Heart right ventricle (tissue), 16 donors: ENCODE results near the gene SERINC2. TPM values are rescaled to one million over a fixed set of nuclear protein-coding genes. Genes with fewer than 3 reads are reported as not detected.
A peak's percentile ranks its signal among the peaks of the same experiment; 100 is the strongest.

Source experiments
- ATAC-seq, 8 donors: fragments of 200-7000 bp; cut with Tn5 transposase; one replicate each; pipeline ENCODE4 v1.9.1; 2020; ENCODE audit warnings: mild to moderate bottlenecking in 8 of 8, moderate library complexity in 8 of 8, moderate number of reproducible peaks in 1 of 8
- DNase-seq, 2 donors: peaks; one replicate each; pipeline ENCODE4 v3.0.0-alpha.2; 2020
- H3K27ac ChIP-seq, 10 donors: fragments of 200-600 bp; sonication (generic) in 2 of 10; one replicate each; pipeline versions ENCODE4 v1.5.0 to v1.8.0; 2020 to 2022; ENCODE audit warnings: mild to moderate bottlenecking in 3 of 10
- H3K27me3 ChIP-seq, 7 donors: fragments of 200-600 bp; one replicate each; pipeline ENCODE4 v1.8.0; 2021 to 2022; ENCODE audit warnings: mild to moderate bottlenecking in 2 of 7
- H3K36me3 ChIP-seq, 9 donors: fragments of 200-600 bp; sonication (generic) in 1 of 9; one replicate each; pipeline versions ENCODE4 v1.5.0 to v1.8.0; 2020 to 2022; ENCODE audit warnings: mild to moderate bottlenecking in 2 of 9
- H3K4me1 ChIP-seq, 9 donors: fragments of 200-600 bp; sonication (generic) in 1 of 9; one replicate each; pipeline versions ENCODE4 v1.5.0 to v1.8.0; 2020 to 2022; ENCODE audit warnings: mild to moderate bottlenecking in 4 of 9
- H3K4me3 ChIP-seq, 10 donors: fragments of 200-600 bp; sonication (generic) in 2 of 10; one replicate each; pipeline versions ENCODE4 v1.5.0 to v1.8.0; 2020 to 2022; ENCODE audit warnings: mild to moderate bottlenecking in 7 of 10, moderate library complexity in 2 of 10
- H3K9me3 ChIP-seq, 11 donors: fragments of 200-600 bp in 10 of 11; sonication (generic) in 2 of 11; one replicate each; pipeline versions ENCODE4 v1.5.0 to v1.8.0; 2013 to 2022; ENCODE audit warnings: mild to moderate bottlenecking in 2 of 11, control low read depth in 1 of 11, moderate library complexity in 1 of 11
- WGBS, 2 donors: extraction: QIAGEN DNeasy Blood & Tissue Kit; methylation state at CpG; one replicate each; pipeline ENCODE4 v1.1.7; 2013; ENCODE audit warnings: inconsistent platforms in 1 of 2; 5-methylcytosine and 5-hydroxymethylcytosine counted together
- intact Hi-C, 10 donors: fragments of 100-400 bp; cut with DNase I; formaldehyde crosslinking; loops; one replicate each; pipeline versions ENCODE4 v1.11.1 to v1.14.2; 2022
- polyA plus RNA-seq, 2 donors: library from polyadenylated mRNA; stranded (reverse); fragments of 200-250 nt; gene quantifications; one replicate each; pipeline ENCODE4 v1.2.3, GENCODE V29; 2013
- total RNA-seq, 10 donors: library from RNA; stranded (reverse); fragmentation: NEBNext Ultra II Directional in 3 of 10; extraction: Animal tissue kit (Norgen Biotek cat#: 25700) in 3 of 10; gene quantifications; one replicate each; pipeline versions ENCODE4 v1.2.1 to v1.2.4, GENCODE V29; 2021 to 2023
- TF ChIP-seq, protein P1 (sequence below), 9 donors: fragments of 200-600 bp; sonication (generic) in 2 of 9; IDR thresholded peaks; one replicate each; pipeline versions ENCODE4 v1.5.0 to v1.8.0; 2021 to 2022; ENCODE audit warnings: antibody characterized with exemption in 9 of 9, mild to moderate bottlenecking in 5 of 9, moderate library complexity in 1 of 9
- donor health status: Arrhythmogenic right ventricular cardiomyopathy.
- donor health status: ischemic (EF 13 %, LVEDD 7.1; RV severe dilation, severe dysfunction).
- donor health status: healthy with polysubstance abuse.
- donor health status: DM: no; HTN: yes; CAD: no.
- donor health status: DM: no; HTN: no; CAD: no.
- donor health status: ischemic (EF 25% LVEDD 6.9; RV normal size, moderate dysfunction).
- donor health status: ischemic (EF 25% LVEDD 5.7; RV mildly dilated, moderate dysfunction).
- donor health status: healthy.
- donor health status: DM: yes; HTN: yes; CAD: no.
- donor health status: Ischemic cardiomyopathy.
- donor health status: ischemic (EF 35%, LVEDD 5.7; RV mildly dilated, moderate dysfunction).
- donor health status: nonischemic (EF 11% LVEDD 7.7; RV severe dilation, severe dysfunction).
- donor health status: DM: yes; HTN: yes; CAD: no.
- donor health status: PGD.
- donor health status: ischemic (EF 29% LVEDD 5.4; RV normal size, mild dysfunction).
- donor health status: nonischemic (EF 23%, LVEDD 6.1; RV moderate dilation, normal function).

SERINC2 gene
- total and polyA plus RNA-seq, 12 donors = 0.71 to 7.6 (median 1.9) TPM

DNA sequence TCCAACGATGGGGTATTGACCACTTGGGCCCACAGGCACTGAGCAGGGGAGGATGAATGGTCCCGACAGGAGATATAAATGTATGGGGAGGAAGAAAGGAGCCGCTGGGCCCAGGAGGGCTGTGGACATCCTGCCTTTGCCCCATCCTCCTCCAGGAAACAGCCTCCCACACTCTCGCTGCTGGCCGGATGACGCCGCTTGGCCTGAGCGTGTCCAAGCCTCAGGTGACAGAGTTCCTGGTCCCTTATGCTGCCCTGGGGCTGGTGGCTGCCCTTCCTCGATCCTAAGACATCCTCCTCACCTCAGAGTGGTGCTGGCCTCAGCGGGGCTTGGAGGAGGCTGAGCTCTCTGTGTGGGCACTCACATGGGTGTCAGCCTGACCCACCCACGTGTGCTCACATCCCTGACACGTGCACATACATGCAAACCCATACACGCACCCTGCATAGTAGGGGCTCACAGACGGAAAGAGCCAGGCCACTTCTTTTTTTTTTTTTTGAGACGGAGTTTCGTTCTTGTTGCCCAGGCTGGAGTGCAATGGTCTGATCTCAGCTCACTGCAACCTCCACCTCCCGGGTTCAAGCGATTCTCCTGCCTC, 5.9 kb upstream of the SERINC2 start:
- WGBS, 2 donors = 65 to 72% methylated on average over 18 of the region's 18 CpGs
- no peaks in the 10 kb centered on the region for H3K36me3 ChIP-seq
- TF ChIP-seq, protein P1, sequence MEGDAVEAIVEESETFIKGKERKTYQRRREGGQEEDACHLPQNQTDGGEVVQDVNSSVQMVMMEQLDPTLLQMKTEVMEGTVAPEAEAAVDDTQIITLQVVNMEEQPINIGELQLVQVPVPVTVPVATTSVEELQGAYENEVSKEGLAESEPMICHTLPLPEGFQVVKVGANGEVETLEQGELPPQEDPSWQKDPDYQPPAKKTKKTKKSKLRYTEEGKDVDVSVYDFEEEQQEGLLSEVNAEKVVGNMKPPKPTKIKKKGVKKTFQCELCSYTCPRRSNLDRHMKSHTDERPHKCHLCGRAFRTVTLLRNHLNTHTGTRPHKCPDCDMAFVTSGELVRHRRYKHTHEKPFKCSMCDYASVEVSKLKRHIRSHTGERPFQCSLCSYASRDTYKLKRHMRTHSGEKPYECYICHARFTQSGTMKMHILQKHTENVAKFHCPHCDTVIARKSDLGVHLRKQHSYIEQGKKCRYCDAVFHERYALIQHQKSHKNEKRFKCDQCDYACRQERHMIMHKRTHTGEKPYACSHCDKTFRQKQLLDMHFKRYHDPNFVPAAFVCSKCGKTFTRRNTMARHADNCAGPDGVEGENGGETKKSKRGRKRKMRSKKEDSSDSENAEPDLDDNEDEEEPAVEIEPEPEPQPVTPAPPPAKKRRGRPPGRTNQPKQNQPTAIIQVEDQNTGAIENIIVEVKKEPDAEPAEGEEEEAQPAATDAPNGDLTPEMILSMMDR (IDR thresholded peaks at IDR 0.05) = no peak
- H3K4me3 ChIP-seq = no peak overlapping the region
- DNase-seq (no peak), ATAC-seq (peak in 1 of 8 donors; percentile 34)
- no peaks in the 10 kb centered on the region for H3K9me3 ChIP-seq
- H3K27me3 ChIP-seq = peaks cover 0 to 17% (median 11%) of the 10 kb centered on the region in 7 donors
- intact Hi-C loops = no loop called here
- H3K4me1 ChIP-seq = peaks cover 0 to under 1% (median 0%) of the 10 kb centered on the region in 9 donors
- H3K27ac ChIP-seq = no peak overlapping the region

- intact Hi-C loops = no loop called here
- TF ChIP-seq, protein P1 (IDR thresholded peaks at IDR 0.05) = no peak
- Histone ChIP-seq H3K4me3 (no peak overlapping the region), H3K27ac (no peak overlapping the region), H3K9me3 (no peaks in the 10 kb centered on the region), H3K27me3 (peaks cover 0 to 29% (median 24%) of the 10 kb centered on the region in 7 donors), H3K36me3 (no peaks in the 10 kb centered on the region), H3K4me1 (peaks cover 0 to 14% (median 6%) of the 10 kb centered on the region in 9 donors)
- DNase-seq (no peak), ATAC-seq (no peak)
- 83 to 92% methylated on average over 5 of the region's 5 CpGs for WGBS, 2 donors
These were observed 4.2 kb upstream of the SERINC2 start for GRCh38 chr1:31408788-31409318.

- Histone ChIP-seq H3K27ac (no peak overlapping the region), H3K9me3 (no peaks in the 10 kb centered on the region), H3K4me1 (peaks cover 0 to 17% (median 9%) of the 10 kb centered on the region in 9 donors), H3K36me3 (no peaks in the 10 kb centered on the region), H3K27me3 (peaks cover 0 to 39% (median 31%) of the 10 kb centered on the region in 7 donors), H3K4me3 (no peak overlapping the region)
- DNase-seq (no peak), ATAC-seq (no peak)
- intact Hi-C loops = no loop called here
- TF ChIP-seq, protein P1 (IDR thresholded peaks at IDR 0.05) = no peak
- WGBS, 2 donors = 74 to 78% methylated on average over 6 of the region's 6 CpGs
These were observed 2.8 kb upstream of the SERINC2 start for GRCh38 chr1:31409946-31410858.

DNA sequence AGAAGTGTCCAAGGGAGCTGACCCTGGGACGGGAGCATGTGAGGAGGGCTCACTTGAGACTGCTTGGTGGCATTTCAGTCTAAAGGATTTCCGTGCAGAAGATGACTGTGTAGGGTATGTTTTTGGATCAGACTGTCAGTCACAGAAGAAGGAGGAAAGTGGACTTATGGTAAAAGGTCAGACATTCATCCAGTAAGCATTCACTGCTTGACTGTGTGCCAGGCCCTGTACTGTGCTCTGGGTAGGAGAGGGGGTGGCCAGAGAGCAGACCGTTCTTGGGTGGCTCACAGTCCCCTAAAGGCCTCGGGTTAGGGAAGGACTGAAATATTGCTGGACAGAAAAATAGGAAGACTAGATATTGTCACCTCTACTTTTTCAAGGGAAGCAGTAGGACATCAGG, 2.1 kb upstream of the SERINC2 start:
- Histone ChIP-seq H3K36me3 (no peaks in the 10 kb centered on the region), H3K27me3 (peaks cover 0 to 40% (median 31%) of the 10 kb centered on the region in 7 donors), H3K4me1 (peaks cover 0 to 17% (median 9%) of the 10 kb centered on the region in 9 donors), H3K9me3 (no peaks in the 10 kb centered on the region), H3K4me3 (no peak overlapping the region), H3K27ac (no peak overlapping the region)
- DNase-seq = no peak
- TF ChIP-seq, protein P1 (IDR thresholded peaks at IDR 0.05) = no peak
- WGBS, 2 donors = 80 to 86% methylated on average over 4 of the region's 4 CpGs
- no peak for ATAC-seq
- intact Hi-C loops = no loop called here
